ENCODE data around the gene BIK.

BIK gene

GRCh38 chr22:43162412-43163150 is 52.0 kb downstream of the BIK start:
- no peak for DNase-seq (ENCODE audit: low spot score)

- DNase-seq (ENCODE audit: low spot score), result no peak
Observed at GRCh38 chr22:43163241-43163795, 52.8 kb downstream of the BIK start.

- DNase-seq (ENCODE audit: low spot score), result no peak
Observed at GRCh38 chr22:43164636-43165035, 54.1 kb downstream of the BIK start.

GRCh38 chr22:43166132-43166930 is 55.8 kb downstream of the BIK start:
- no peak for DNase-seq (ENCODE audit: low spot score)

- no peak for DNase-seq (ENCODE audit: low spot score)
Observed at GRCh38 chr22:43167001-43167589, 56.5 kb downstream of the BIK start.

- no peak for DNase-seq (ENCODE audit: low spot score)
Observed at GRCh38 chr22:43168471-43169309, 58.1 kb downstream of the BIK start.

GRCh38 chr22:43169310-43170130 is 59.0 kb downstream of the BIK start:
- no peak for DNase-seq (ENCODE audit: low spot score)

GRCh38 chr22:43170131-43170480 is 59.6 kb downstream of the BIK start:
- no peak for DNase-seq (ENCODE audit: low spot score)

- DNase-seq (ENCODE audit: low spot score), result no peak
Observed at GRCh38 chr22:43171019-43171491, 60.5 kb downstream of the BIK start.

- DNase-seq (ENCODE audit: low spot score), result no peak
Observed at GRCh38 chr22:43171607-43172006, 61.1 kb downstream of the BIK start.

- DNase-seq (ENCODE audit: low spot score), result no peak
Observed at GRCh38 chr22:43172191-43172590, 61.6 kb downstream of the BIK start.

GRCh38 chr22:43173566-43173965 is 63.0 kb downstream of the BIK start:
- no peak for DNase-seq (ENCODE audit: low spot score)

- DNase-seq (ENCODE audit: low spot score), result no peak
Observed at GRCh38 chr22:43173976-43174720, 63.6 kb downstream of the BIK start.

- DNase-seq (ENCODE audit: low spot score), result no peak
Observed at GRCh38 chr22:43174941-43175531, 64.5 kb downstream of the BIK start.

- no peak for DNase-seq (ENCODE audit: low spot score)
Observed at GRCh38 chr22:43176090-43176489, 65.5 kb downstream of the BIK start.

GRCh38 chr22:43177479-43177878 is 66.9 kb downstream of the BIK start:
- DNase-seq (ENCODE audit: low spot score), result no peak
